Heart left ventricle (tissue), 16 donors: ENCODE results near the gene SEC23B. TPM values are rescaled to one million over a fixed set of nuclear protein-coding genes. Genes with fewer than 3 reads are reported as not detected.
A peak's percentile ranks its signal among the peaks of the same experiment; 100 is the strongest.

ENCODE experiments used
- ATAC-seq, 4 donors: fragments of 200-7000 bp; cut with Tn5 transposase; one replicate each; pipeline ENCODE4 v1.9.1; 2020 to 2022; ENCODE audit warnings: moderate library complexity in 4 of 4, mild to moderate bottlenecking in 3 of 4, moderate number of reproducible peaks in 1 of 4
- DNase-seq, 5 donors: peaks; one replicate each; pipeline ENCODE4 v3.0.0-alpha.2; 2020
- H3K27ac ChIP-seq, 12 donors: fragments of 200-600 bp; sonication (generic) in 4 of 12; one replicate each; pipeline versions ENCODE4 v1.5.0 to v1.8.0; 2016 to 2022; ENCODE audit warnings: mild to moderate bottlenecking in 2 of 12
- H3K27me3 ChIP-seq, 9 donors: fragments of 200-600 bp; sonication (generic) in 2 of 9; one replicate each; pipeline versions ENCODE4 v1.5.1 to v1.8.0; 2016 to 2022; ENCODE audit warnings: mild to moderate bottlenecking in 3 of 9
- H3K36me3 ChIP-seq, 9 donors: fragments of 200-600 bp; sonication (generic) in 2 of 9; one replicate each; pipeline versions ENCODE4 v1.5.0 to v1.8.0; 2018 to 2022; ENCODE audit warnings: mild to moderate bottlenecking in 2 of 9
- H3K4me1 ChIP-seq, 12 donors: fragments of 200-600 bp; sonication (generic) in 4 of 12; one replicate each; pipeline versions ENCODE4 v1.5.0 to v1.8.0; 2016 to 2022; ENCODE audit warnings: mild to moderate bottlenecking in 3 of 12
- H3K4me3 ChIP-seq, 12 donors: fragments of 200-600 bp; sonication (generic) in 4 of 12; one replicate each; pipeline versions ENCODE4 v1.5.0 to v1.8.0; 2017 to 2022; ENCODE audit warnings: mild to moderate bottlenecking in 9 of 12, moderate library complexity in 4 of 12
- H3K9me3 ChIP-seq, 12 donors: fragments of 200-600 bp; sonication (generic) in 4 of 12; one replicate each; pipeline versions ENCODE4 v1.5.0 to v1.8.0; 2016 to 2022; ENCODE audit warnings: mild to moderate bottlenecking in 1 of 12
- POLR2A ChIP-seq, 2 donors: fragments of 450-650 bp; IDR thresholded peaks; one replicate each; pipeline ENCODE4 v1.6.1; 2017; ENCODE audit warnings: antibody characterized with exemption in 2 of 2, mild to moderate bottlenecking in 2 of 2, moderate library complexity in 2 of 2
- WGBS, 4 donors: extraction: QIAGEN DNeasy Blood & Tissue Kit in 2 of 4; methylation state at CpG; one replicate each; pipeline versions ENCODE4 v1.1.5 to v1.1.7; 2013 to 2018; 5-methylcytosine and 5-hydroxymethylcytosine counted together
- intact Hi-C, 10 donors: fragments of 100-400 bp; cut with DNase I; formaldehyde crosslinking; loops; one replicate each; pipeline versions ENCODE4 v1.11.1 to v1.14.2; 2022
- polyA plus RNA-seq, 2 donors: library from polyadenylated mRNA; stranded (reverse); fragments of 200-250 nt; gene quantifications; one replicate each; pipeline ENCODE4 v1.2.3, GENCODE V29; 2013
- total RNA-seq, 9 donors: library from RNA; depleted of rRNA in 2 of 9; stranded (reverse); fragments of >200 nt in 2 of 9; fragmentation: NEBNext Ultra II Directional in 3 of 9; extraction: Animal tissue kit (Norgen Biotek cat#: 25700) in 3 of 9; gene quantifications; one replicate each; pipeline versions ENCODE4 v1.1.0 to v1.2.4, GENCODE V29; 2016 to 2023
- TF ChIP-seq, protein P1 (sequence below), 12 donors: fragments of 200-600 bp; sonication (generic) in 4 of 12; IDR thresholded peaks; one replicate each; pipeline versions ENCODE4 v1.5.0 to v1.8.0; 2018 to 2022; ENCODE audit warnings: antibody characterized with exemption in 12 of 12, mild to moderate bottlenecking in 5 of 12
- donor health status: ischemic (EF 13 %, LVEDD 7.1; RV severe dilation, severe dysfunction).
- donor health status: healthy with polysubstance abuse.
- donor health status: DM: no; HTN: yes; CAD: no.
- donor health status: DM: no; HTN: no; CAD: no.
- donor health status: ischemic (EF 25% LVEDD 6.9; RV normal size, moderate dysfunction).
- donor health status: ischemic (EF 25% LVEDD 5.7; RV mildly dilated, moderate dysfunction).
- donor health status: healthy.
- donor health status: DM: yes; HTN: yes; CAD: no.
- donor health status: ischemic (EF 35%, LVEDD 5.7; RV mildly dilated, moderate dysfunction).
- donor health status: nonischemic (EF 11% LVEDD 7.7; RV severe dilation, severe dysfunction).
- donor health status: DM: yes; HTN: yes; CAD: no.
- donor health status: PGD.
- donor health status: ischemic (EF 29% LVEDD 5.4; RV normal size, mild dysfunction).
- donor health status: nonischemic (EF 23%, LVEDD 6.1; RV moderate dilation, normal function).

SEC23B gene
- total and polyA plus RNA-seq, 11 donors: 1.8 to 29.2 (median 11.9) TPM

DNA sequence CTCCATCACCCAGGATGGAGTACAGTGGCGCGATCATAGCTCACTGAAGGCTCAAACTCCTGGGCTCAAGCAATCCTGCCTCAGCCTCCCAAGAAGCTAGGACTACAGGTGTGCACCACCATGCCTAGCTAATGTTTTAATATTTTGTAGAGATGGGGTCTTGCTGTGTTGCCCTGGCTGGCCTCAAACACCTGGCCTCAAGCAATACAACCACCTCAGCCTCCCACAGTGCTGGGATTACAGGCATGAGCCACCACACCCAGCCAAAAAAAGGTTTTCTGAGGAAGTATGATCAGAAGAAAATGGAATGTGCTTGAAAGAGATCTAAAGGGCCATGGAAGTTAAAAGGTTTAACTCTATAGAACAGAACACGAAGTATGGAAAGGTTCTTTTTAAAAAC is 19.4 kb upstream of the SEC23B start:
- H3K27me3 ChIP-seq: no peaks in the 10 kb centered on the region
- H3K27ac ChIP-seq: no peak overlapping the region
- peaks cover 0 to 4% (median 0%) of the 10 kb centered on the region in 12 donors for H3K4me1 ChIP-seq
- TF ChIP-seq, protein P1, sequence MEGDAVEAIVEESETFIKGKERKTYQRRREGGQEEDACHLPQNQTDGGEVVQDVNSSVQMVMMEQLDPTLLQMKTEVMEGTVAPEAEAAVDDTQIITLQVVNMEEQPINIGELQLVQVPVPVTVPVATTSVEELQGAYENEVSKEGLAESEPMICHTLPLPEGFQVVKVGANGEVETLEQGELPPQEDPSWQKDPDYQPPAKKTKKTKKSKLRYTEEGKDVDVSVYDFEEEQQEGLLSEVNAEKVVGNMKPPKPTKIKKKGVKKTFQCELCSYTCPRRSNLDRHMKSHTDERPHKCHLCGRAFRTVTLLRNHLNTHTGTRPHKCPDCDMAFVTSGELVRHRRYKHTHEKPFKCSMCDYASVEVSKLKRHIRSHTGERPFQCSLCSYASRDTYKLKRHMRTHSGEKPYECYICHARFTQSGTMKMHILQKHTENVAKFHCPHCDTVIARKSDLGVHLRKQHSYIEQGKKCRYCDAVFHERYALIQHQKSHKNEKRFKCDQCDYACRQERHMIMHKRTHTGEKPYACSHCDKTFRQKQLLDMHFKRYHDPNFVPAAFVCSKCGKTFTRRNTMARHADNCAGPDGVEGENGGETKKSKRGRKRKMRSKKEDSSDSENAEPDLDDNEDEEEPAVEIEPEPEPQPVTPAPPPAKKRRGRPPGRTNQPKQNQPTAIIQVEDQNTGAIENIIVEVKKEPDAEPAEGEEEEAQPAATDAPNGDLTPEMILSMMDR (IDR thresholded peaks at IDR 0.05): no peak
- TF ChIP-seq POLR2A (IDR thresholded peaks at IDR 0.05): no peak
- H3K9me3 ChIP-seq: no peaks in the 10 kb centered on the region
- ATAC-seq: no peak
- WGBS, 4 donors: 95 to 97% (median 97%) methylated on average over 3 of the region's 3 CpGs
- no peak for DNase-seq
- H3K4me3 ChIP-seq: no peak overlapping the region
- peaks cover 0 to 92% (median 55%) of the 10 kb centered on the region in 9 donors for H3K36me3 ChIP-seq
- intact Hi-C loops: loop anchor here in 1 of 10 donors (10.0 kb wide), 1 partner anchor 56 kb away; no protein-coding TSS in a partner anchor

DNA sequence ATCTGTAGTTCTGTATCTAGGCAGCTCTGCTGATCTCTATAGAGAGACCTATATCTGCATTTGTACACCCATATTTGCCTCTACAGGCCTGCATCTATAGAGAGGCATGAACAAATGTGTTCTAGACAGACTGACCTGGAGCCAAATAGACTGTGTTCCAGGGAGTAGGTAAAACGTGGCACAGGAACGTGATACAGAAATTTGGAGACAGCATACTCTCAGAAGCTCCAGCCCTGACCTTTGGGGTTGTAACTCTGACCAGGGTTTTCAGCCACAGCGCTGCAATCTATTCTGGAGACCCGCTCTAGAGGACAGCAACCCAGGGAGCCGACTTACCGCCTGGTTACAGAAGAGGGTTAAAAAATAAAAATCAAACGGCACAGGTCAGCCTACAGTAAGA is 11.7 kb upstream of the SEC23B start:
- Histone ChIP-seq H3K4me3 (peak overlapping the region in 10 of 12 donors; percentile 67 to 90 (median 76)), H3K36me3 (peaks cover 0 to 24% (median 9%) of the 10 kb centered on the region in 9 donors), H3K9me3 (no peaks in the 10 kb centered on the region), H3K27ac (peak overlapping the region in 2 of 12 donors; percentile 75 to 76), H3K27me3 (no peaks in the 10 kb centered on the region), H3K4me1 (peaks cover 3 to 16% (median 13%) of the 10 kb centered on the region in 12 donors)
- ATAC-seq (no peak), DNase-seq (no peak)
- intact Hi-C loops: loop anchor here in 2 of 10 donors (2.0 to 10.0 kb wide), 2 partner anchors 29 to 299 kb away; partner anchors contain the start of genes DZANK1 (in 2 of the 2) and POLR3F (in 2 of the 2)
- TF ChIP-seq, protein P1 (IDR thresholded peaks at IDR 0.05): no peak
- TF ChIP-seq POLR2A (IDR thresholded peaks at IDR 0.05): no peak
- WGBS, 4 donors: 14 to 23% (median 16%) methylated on average over 7 of the region's 7 CpGs

DNA sequence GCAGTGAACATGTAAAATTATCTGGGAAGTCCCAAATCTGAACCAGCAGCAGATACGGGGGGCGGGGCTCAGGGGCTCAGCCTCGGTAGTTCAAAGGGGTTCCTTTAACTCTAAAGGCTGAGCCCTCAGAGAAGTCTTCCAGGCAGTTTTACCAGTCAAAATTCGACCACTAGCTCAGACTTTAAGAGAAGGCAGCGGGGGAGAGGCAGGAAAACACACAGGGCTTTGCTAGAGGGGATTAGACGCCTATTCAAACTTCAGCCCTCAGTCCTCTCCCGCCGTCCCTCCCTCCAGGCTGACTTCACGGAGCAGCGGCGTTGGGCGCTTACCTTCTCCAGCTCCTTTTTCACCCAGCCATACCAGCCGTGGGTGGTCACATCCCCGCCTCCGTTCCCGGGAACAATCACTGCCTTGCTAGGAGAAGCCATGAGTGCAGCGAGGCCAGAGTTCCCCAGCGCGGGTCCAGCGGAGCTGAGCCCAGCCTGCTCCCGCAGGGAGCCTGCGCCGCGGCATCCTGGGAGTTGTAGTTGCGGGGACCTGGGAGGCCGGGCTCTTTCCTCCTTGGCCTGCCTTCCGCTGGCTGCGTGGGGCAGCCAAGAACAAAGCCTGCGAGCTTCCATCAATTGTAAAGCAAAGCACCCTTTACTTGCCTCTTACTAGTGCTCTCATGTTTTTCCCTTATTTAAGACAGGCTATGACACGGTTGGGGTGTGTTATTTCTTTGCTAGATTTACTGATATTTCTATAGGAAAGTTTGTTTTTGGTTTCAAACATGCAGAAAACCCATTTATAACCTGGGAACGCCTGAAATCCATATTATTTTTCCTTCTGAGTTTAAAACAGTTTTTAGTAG is 10.8 kb upstream of the SEC23B start, which contains the start of gene RBBP9:
TSS of gene RBBP9 (minus strand) at position 486 of the 853 bp plus-strand sequence. CDS start at position 428, 58 bp downstream.
- Histone ChIP-seq H3K9me3 (no peaks in the 10 kb centered on the region), H3K27me3 (no peaks in the 10 kb centered on the region), H3K4me3 (peak within 1 kb of the TSS; percentile 66 to 90 (median 76)), H3K4me1 (peaks cover 3 to 16% (median 13%) of the 10 kb centered on the region in 12 donors), H3K36me3 (peaks cover 0 to 16% (median 5%) of the 10 kb centered on the region in 9 donors), H3K27ac (peak within 1 kb of the TSS in 11 of 12 donors; percentile 31 to 76 (median 65))
- intact Hi-C loops: loop anchor here in 3 of 10 donors (1.0 to 10.0 kb wide), 3 partner anchors 10 to 298 kb away; partner anchors contain the start of genes DZANK1 (in 2 of the 3), POLR3F (in 2 of the 3) and SEC23B (in 1 of the 3)
- DNase-seq (peak; percentile 87 to 94 (median 90)), ATAC-seq (peak; percentile 99 to 100 (median 100))
- TF ChIP-seq, protein P1 (IDR thresholded peaks at IDR 0.05): no peak
- TF ChIP-seq POLR2A (IDR thresholded peaks at IDR 0.05): peak in 1 of 2 donors; percentile 8
- 0 to 4% (median 3%) methylated on average over 23 to 31 of the region's 31 CpGs for WGBS, 4 donors
